CD14-positive monocyte (primary cell): Measurements from ENCODE around the gene RCC2. TPM values are rescaled to one million over a fixed set of nuclear protein-coding genes. Genes with fewer than 3 reads are reported as not detected.
A peak's percentile ranks its signal among the peaks of the same experiment; 100 is the strongest.

Experiments
- DNase-seq, 3 donors: peaks; one replicate each; pipeline ENCODE4 v3.0.0-alpha.2; 2011 to 2022
- H2AFZ ChIP-seq: 2 replicates; pipeline ENCODE4 v1.6.0; 2012; ENCODE audit warnings: mild to moderate bottlenecking, low read depth, low read length, inconsistent platforms; ENCODE audit not compliant: insufficient read depth, poor library complexity, severe bottlenecking
- H3K27ac ChIP-seq, 2 donors: 1 replicate in 1 of 2; 2 replicates in 1 of 2; pipeline ENCODE4 v1.5.1; 2012 to 2013; ENCODE audit warnings: low read length in 2 of 2, control low read depth in 1 of 2, inconsistent platforms in 1 of 2, low read depth in 1 of 2, mild to moderate bottlenecking in 1 of 2
- H3K27me3 ChIP-seq, 2 donors: one replicate each; pipeline versions ENCODE4 v1.6.0 to v1.6.1; 2011 to 2013; ENCODE audit warnings: low read length in 2 of 2; ENCODE audit not compliant: control insufficient read depth in 2 of 2, insufficient read depth in 2 of 2
- H3K36me3 ChIP-seq, 2 donors: replicated peaks in 1 of 2; 1 replicate in 1 of 2; 2 replicates in 1 of 2; pipeline versions ENCODE4 v1.5.1 to v1.6.1; 2012 to 2013; ENCODE audit warnings: low read length in 2 of 2, control low read depth in 1 of 2, inconsistent platforms in 1 of 2, mild to moderate bottlenecking in 1 of 2; ENCODE audit not compliant: insufficient read depth in 2 of 2, control insufficient read depth in 1 of 2
- H3K4me1 ChIP-seq, 2 donors: 1 replicate in 1 of 2; 2 replicates in 1 of 2; pipeline versions ENCODE4 v1.5.1 to v1.6.1; 2012 to 2013; ENCODE audit warnings: low read length in 2 of 2, control low read depth in 1 of 2, inconsistent platforms in 1 of 2, mild to moderate bottlenecking in 1 of 2, moderate library complexity in 1 of 2; ENCODE audit not compliant: insufficient read depth in 2 of 2, control insufficient read depth in 1 of 2
- H3K4me2 ChIP-seq: replicated peaks from 2 replicates; pipeline ENCODE3; 2012; ENCODE audit warnings: low read length, moderate library complexity, mild to moderate bottlenecking; ENCODE audit not compliant: poor library complexity, severe bottlenecking; ENCODE audit errors: extremely low read depth
- H3K4me3 ChIP-seq, 3 experiments: fragments of 200-600 bp in 1 of 3; sonication (generic) in 1 of 3; replicated peaks in 1 of 3; 1 replicate in 2 of 3; 2 replicates in 1 of 3; pipeline ENCODE4 v1.5.1; 2011 to 2013; ENCODE audit warnings: low read length in 3 of 3, mild to moderate bottlenecking in 3 of 3, control low read depth in 2 of 3, low read depth in 2 of 3, inconsistent platforms in 1 of 3, moderate library complexity in 1 of 3
- H3K79me2 ChIP-seq: 2 replicates; pipeline ENCODE4 v1.6.0; 2012; ENCODE audit warnings: mild to moderate bottlenecking, control low read depth, inconsistent platforms, low read length, moderate library complexity; ENCODE audit not compliant: insufficient read depth
- H3K9ac ChIP-seq: 2 replicates; pipeline ENCODE4 v1.6.0; 2017; ENCODE audit warnings: low read length, mild to moderate bottlenecking; ENCODE audit not compliant: insufficient read depth, poor library complexity, severe bottlenecking
- H3K9me3 ChIP-seq, 2 donors: replicated peaks in 1 of 2; 1 replicate in 1 of 2; 2 replicates in 1 of 2; pipeline versions ENCODE4 v1.5.1 to v1.6.1; 2012 to 2013; ENCODE audit warnings: low read length in 2 of 2, control low read depth in 1 of 2; ENCODE audit not compliant: control insufficient read depth in 1 of 2, insufficient read depth in 1 of 2
- H4K20me1 ChIP-seq: 2 replicates; pipeline ENCODE4 v1.6.0; 2012; ENCODE audit warnings: mild to moderate bottlenecking, low read length, control low read depth, moderate library complexity; ENCODE audit not compliant: insufficient read depth
- H3K27ac Mint-ChIP-seq, 7 donors: one replicate each; pipeline ENCODE4 v1.8.0; 2020; ENCODE audit warnings: mild to moderate bottlenecking in 7 of 7, mixed read lengths in 7 of 7, moderate library complexity in 6 of 7, inconsistent platforms in 2 of 7
- H3K27me3 Mint-ChIP-seq, 3 donors: one replicate each; pipeline ENCODE4 v1.8.0; 2021 to 2022; ENCODE audit warnings: low read depth in 3 of 3, mild to moderate bottlenecking in 3 of 3, mixed read lengths in 3 of 3, moderate library complexity in 3 of 3, inconsistent platforms in 1 of 3
- H3K36me3 Mint-ChIP-seq, 2 donors: one replicate each; pipeline ENCODE4 v1.8.0; 2020; ENCODE audit warnings: mixed read lengths in 2 of 2, inconsistent platforms in 1 of 2, mild to moderate bottlenecking in 1 of 2
- H3K4me1 Mint-ChIP-seq: one replicate; pipeline ENCODE4 v1.8.0; 2020; ENCODE audit warnings: mild to moderate bottlenecking, mixed read lengths
- H3K4me3 Mint-ChIP-seq, 2 donors: one replicate each; pipeline ENCODE4 v1.8.0; 2020; ENCODE audit warnings: mild to moderate bottlenecking in 2 of 2, mixed read lengths in 2 of 2, moderate library complexity in 1 of 2
- H3K9me3 Mint-ChIP-seq, 7 donors: one replicate each; pipeline ENCODE4 v1.8.0; 2020 to 2022; ENCODE audit warnings: mixed read lengths in 7 of 7, mild to moderate bottlenecking in 6 of 7, moderate library complexity in 6 of 7, inconsistent platforms in 2 of 7
- WGBS: methylation state at CpG from one replicate; pipeline ENCODE4 v1.1.5; 2013; ENCODE audit warnings: missing lambda C conversion rate; ENCODE audit not compliant: insufficient coverage; 5-methylcytosine and 5-hydroxymethylcytosine counted together
- intact Hi-C, 2 donors: fragments of 100-400 bp; cut with micrococcal nuclease; formaldehyde crosslinking; loops; one replicate each; pipeline versions ENCODE4 v1.15.0 to v1.15.1; 2023
- polyA plus RNA-seq, 3 donors: library from polyadenylated mRNA; depleted of rRNA in 1 of 3; unstranded in 2 of 3; stranded (reverse) in 1 of 3; fragments of 300-500 nt in 2 of 3; fragments of >200 nt in 1 of 3; fragmentation: Illumina TruSeq in 2 of 3; gene quantifications; 1 replicate in 2 of 3; 2 replicates in 1 of 3; pipeline ENCODE4 v1.2.3, GENCODE V29; 2012 to 2021
- TF ChIP-seq, protein P1 (sequence below): fragments of 200-600 bp; IDR thresholded peaks from one replicate; pipeline ENCODE4 v1.8.0; 2022; ENCODE audit warnings: antibody characterized with exemption, mild to moderate bottlenecking

Gene RCC2
- polyA plus RNA-seq, 3 donors: 22.3 to 66.3 (median 40.9) TPM

DNA sequence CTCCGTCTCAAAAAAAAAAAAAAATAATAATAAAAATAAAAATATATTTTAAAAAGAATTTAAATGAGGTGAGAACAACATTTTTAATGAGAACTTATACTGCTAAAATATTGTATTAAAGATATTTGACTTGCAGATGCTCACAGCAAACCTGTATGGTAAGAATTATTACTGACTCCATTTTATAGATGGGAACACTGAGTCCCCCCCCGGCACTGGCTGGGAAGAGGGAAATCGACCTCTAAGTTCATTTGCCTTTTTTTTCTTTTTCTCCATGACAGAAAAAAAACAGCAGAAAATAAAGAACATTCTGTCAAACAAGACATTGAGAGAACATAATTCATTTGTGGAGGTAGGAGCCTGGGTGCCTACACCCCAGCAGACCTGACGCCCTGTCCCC is 80.9 kb downstream of the RCC2 start:
- Histone ChIP-seq H3K36me3 (peaks cover 68 to 90% of the 10 kb centered on the region in 2 donors), H3K4me2 (no peak overlapping the region), H2AFZ (no peak overlapping the region), H3K27me3 (no peaks in the 10 kb centered on the region), H3K79me2 (no peaks in the 10 kb centered on the region), H3K4me3 (no peak overlapping the region), H4K20me1 (peaks cover 18% of the 10 kb centered on the region), H3K9me3 (no peaks in the 10 kb centered on the region), H3K4me1 (no peaks in the 10 kb centered on the region), H3K27ac (no peak overlapping the region), H3K9ac (no peak overlapping the region)
- intact Hi-C loops: no loop called here
- Mint-ChIP-seq H3K27me3 (no peaks in the 10 kb centered on the region), H3K27ac (peak overlapping the region in 3 of 7 donors; percentile 45 to 57 (median 50)), H3K9me3 (peaks cover 0 to 3% (median 0%) of the 10 kb centered on the region in 7 donors), H3K4me3 (no peak overlapping the region), H3K36me3 (peaks cover 67 to 94% of the 10 kb centered on the region in 2 donors), H3K4me1 (no peaks in the 10 kb centered on the region)
- DNase-seq: no peak
- WGBS: 100% methylated on average over 2 of the region's 4 CpGs
- TF ChIP-seq, protein P1, sequence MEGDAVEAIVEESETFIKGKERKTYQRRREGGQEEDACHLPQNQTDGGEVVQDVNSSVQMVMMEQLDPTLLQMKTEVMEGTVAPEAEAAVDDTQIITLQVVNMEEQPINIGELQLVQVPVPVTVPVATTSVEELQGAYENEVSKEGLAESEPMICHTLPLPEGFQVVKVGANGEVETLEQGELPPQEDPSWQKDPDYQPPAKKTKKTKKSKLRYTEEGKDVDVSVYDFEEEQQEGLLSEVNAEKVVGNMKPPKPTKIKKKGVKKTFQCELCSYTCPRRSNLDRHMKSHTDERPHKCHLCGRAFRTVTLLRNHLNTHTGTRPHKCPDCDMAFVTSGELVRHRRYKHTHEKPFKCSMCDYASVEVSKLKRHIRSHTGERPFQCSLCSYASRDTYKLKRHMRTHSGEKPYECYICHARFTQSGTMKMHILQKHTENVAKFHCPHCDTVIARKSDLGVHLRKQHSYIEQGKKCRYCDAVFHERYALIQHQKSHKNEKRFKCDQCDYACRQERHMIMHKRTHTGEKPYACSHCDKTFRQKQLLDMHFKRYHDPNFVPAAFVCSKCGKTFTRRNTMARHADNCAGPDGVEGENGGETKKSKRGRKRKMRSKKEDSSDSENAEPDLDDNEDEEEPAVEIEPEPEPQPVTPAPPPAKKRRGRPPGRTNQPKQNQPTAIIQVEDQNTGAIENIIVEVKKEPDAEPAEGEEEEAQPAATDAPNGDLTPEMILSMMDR: no peak

Other genes with a start within 250 kb of the RCC2 start
- gene PADI1, start 234.5 kb downstream of the RCC2 start, polyA plus RNA-seq: not detected
- gene PADI3, start 190.6 kb downstream of the RCC2 start, polyA plus RNA-seq: under 1 TPM in 1 of 3 donors, not detected in 2; 0.01 TPM
- 100 to 1,000 TPM; 160 to 356 (median 164) TPM for gene PADI4, start 131.5 kb downstream of the RCC2 start, polyA plus RNA-seq
- under 1 TPM; 0.66 to 0.83 (median 0.78) TPM for gene PADI6, start 67.5 kb downstream of the RCC2 start, polyA plus RNA-seq
- gene ARHGEF10L, start 100.0 kb upstream of the RCC2 start, polyA plus RNA-seq: 10 to 100 TPM; 20.7 to 95.7 (median 23.7) TPM